ENCODE results near the gene COL15A1. TPM values are rescaled to one million over a fixed set of nuclear protein-coding genes. Genes with fewer than 3 reads are reported as not detected.

The COL15A1 gene
- total and polyA plus RNA-seq, 2 donors (not counting 1 experiment from before 2014, with no cell fraction given) = not detected

DNA sequence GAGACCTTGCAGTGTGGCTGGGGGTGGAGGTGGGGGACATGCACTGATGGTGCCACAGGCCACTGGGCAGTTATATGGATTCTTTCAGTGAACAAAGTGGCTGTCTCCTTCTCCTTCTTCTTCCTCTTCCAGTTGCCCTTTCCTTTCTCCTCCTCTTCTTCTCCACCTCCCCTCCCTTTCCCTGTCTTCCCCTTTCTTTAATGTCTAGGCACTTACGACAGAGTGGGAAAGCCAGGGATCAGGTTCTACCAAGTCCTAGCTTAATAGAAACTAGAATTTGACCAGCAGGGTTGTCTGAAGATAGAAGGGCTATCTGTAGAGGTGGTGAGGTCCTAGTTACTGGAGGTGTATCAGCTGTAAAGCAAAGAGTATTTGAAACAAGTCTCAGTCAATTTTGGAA is 62.8 kb downstream of the COL15A1 start:
- Histone ChIP-seq H3K9ac (ENCODE audit: low read length) (no peak overlapping the region), H2AFZ (ENCODE audit: insufficient read depth, low read depth, low read length, poor library complexity, severe bottlenecking) (no peak overlapping the region), H3K4me3 (ENCODE audit: control extremely low read depth in 1 of 5, extremely low read depth in 1 of 5, insufficient read depth in 1 of 5, low read depth in 2 of 5, low read length in 4 of 5) (no peak overlapping the region), H4K20me1 (ENCODE audit: control insufficient read depth, insufficient read depth, low read length, poor library complexity, severe bottlenecking) (no peaks in the 10 kb centered on the region), H3K4me1 (ENCODE audit: control insufficient read depth in 2 of 2, insufficient read depth in 2 of 2, low read length in 2 of 2) (no peaks in the 10 kb centered on the region), H3K27ac (ENCODE audit: low read length in 2 of 2) (no peak overlapping the region), H3K27me3 (replicated peaks in 1 of 4; ENCODE audit: control extremely low read depth in 1 of 4, control insufficient read depth in 3 of 4, insufficient read depth in 4 of 4, low read length in 3 of 4) (no peaks in the 10 kb centered on the region), H3K79me2 (ENCODE audit: control insufficient read depth, insufficient read depth, low read length) (no peaks in the 10 kb centered on the region), H3K36me3 (replicated peaks in 1 of 2; ENCODE audit: control extremely low read depth in 1 of 2, control insufficient read depth in 1 of 2, extremely low read depth in 1 of 2, insufficient read depth in 2 of 2, low read length in 1 of 2) (no peaks in the 10 kb centered on the region), H3K9me3 (ENCODE audit: control extremely low read depth in 1 of 3, control insufficient read depth in 2 of 3, insufficient read depth in 1 of 3, low read length in 2 of 3) (peaks cover 0 to 13% (median 5%) of the 10 kb centered on the region in 3 donors), H3K4me2 (replicated peaks; ENCODE audit: low read depth, low read length, poor library complexity, severe bottlenecking) (no peak overlapping the region)
- no CpG with 5 or more reads among the region's 1 CpG for WGBS (ENCODE audit: insufficient coverage)
- POLR2A ChIA-PET = no interaction called here
- Mint-ChIP-seq H3K9me3 (ENCODE audit: insufficient read depth) (peaks cover 4% of the 10 kb centered on the region), H3K27ac (no peak overlapping the region), H3K27me3 (no peaks in the 10 kb centered on the region), H3K4me1 (no peaks in the 10 kb centered on the region), H3K4me3 (no peak overlapping the region)
- TF ChIP-seq CTCF (IDR thresholded peaks at IDR 0.05) (no peak), EZH2 (IDR thresholded peaks at IDR 0.05; ENCODE audit: borderline replicate concordance, insufficient read depth, low read depth, low read length, poor library complexity, severe bottlenecking) (no peak)
- ATAC-seq (ENCODE audit: low read depth) (no peak), DNase-seq (no peak)
- intact Hi-C loops (cut with micrococcal nuclease) = no loop called here
- CTCF ChIA-PET = interaction anchor here (0.7 kb wide), 1 partner anchor 132 kb away, joined by 3 read pairs; no protein-coding TSS in a partner anchor

GRCh38 chr9:99006979-99007378 is 63.3 kb downstream of the COL15A1 start:
- peaks cover 4% of the 10 kb centered on the region for H3K9me3 Mint-ChIP-seq (ENCODE audit: insufficient read depth)
- Histone ChIP-seq H3K27ac (ENCODE audit: low read length in 2 of 2) (no peak overlapping the region), H3K4me1 (ENCODE audit: control insufficient read depth in 2 of 2, insufficient read depth in 2 of 2, low read length in 2 of 2) (no peaks in the 10 kb centered on the region), H3K36me3 (replicated peaks in 1 of 2; ENCODE audit: control extremely low read depth in 1 of 2, control insufficient read depth in 1 of 2, extremely low read depth in 1 of 2, insufficient read depth in 2 of 2, low read length in 1 of 2) (no peaks in the 10 kb centered on the region), H3K4me2 (replicated peaks; ENCODE audit: low read depth, low read length, poor library complexity, severe bottlenecking) (no peak overlapping the region), H3K9me3 (ENCODE audit: control extremely low read depth in 1 of 3, control insufficient read depth in 2 of 3, insufficient read depth in 1 of 3, low read length in 2 of 3) (peaks cover 2 to 13% (median 5%) of the 10 kb centered on the region in 3 donors), H4K20me1 (ENCODE audit: control insufficient read depth, insufficient read depth, low read length, poor library complexity, severe bottlenecking) (no peaks in the 10 kb centered on the region), H3K79me2 (ENCODE audit: control insufficient read depth, insufficient read depth, low read length) (no peaks in the 10 kb centered on the region), H3K4me3 (ENCODE audit: control extremely low read depth in 1 of 5, extremely low read depth in 1 of 5, insufficient read depth in 1 of 5, low read depth in 2 of 5, low read length in 4 of 5) (no peak overlapping the region), H2AFZ (ENCODE audit: insufficient read depth, low read depth, low read length, poor library complexity, severe bottlenecking) (no peak overlapping the region), H3K27me3 (replicated peaks in 1 of 4; ENCODE audit: control extremely low read depth in 1 of 4, control insufficient read depth in 3 of 4, insufficient read depth in 4 of 4, low read length in 3 of 4) (no peaks in the 10 kb centered on the region), H3K9ac (ENCODE audit: low read length) (no peak overlapping the region)
- CTCF ChIA-PET = no interaction called here
- POLR2A ChIA-PET = no interaction called here
- no peaks in the 10 kb centered on the region for H3K27me3 Mint-ChIP-seq
- no peak for ATAC-seq (ENCODE audit: low read depth)
- intact Hi-C loops (cut with micrococcal nuclease) = no loop called here
- H3K4me1 Mint-ChIP-seq = no peaks in the 10 kb centered on the region
- TF ChIP-seq CTCF (IDR thresholded peaks at IDR 0.05) (no peak), EZH2 (IDR thresholded peaks at IDR 0.05; ENCODE audit: borderline replicate concordance, insufficient read depth, low read depth, low read length, poor library complexity, severe bottlenecking) (no peak)
- no peak overlapping the region for H3K27ac Mint-ChIP-seq
- H3K4me3 Mint-ChIP-seq = no peak overlapping the region
- WGBS (ENCODE audit: insufficient coverage) = no CpG with 5 or more reads among the region's 2 CpGs
- DNase-seq = no peak
